Sigmoid colon (tissue), 4 donors: ENCODE results near the gene GGPS1.

Experiments
- EP300 ChIP-seq, 4 donors: sonication (generic); formaldehyde crosslinking; IDR thresholded peaks; one replicate each; pipeline ENCODE4 v1.6.1; 2017; ENCODE audit warnings: antibody characterized with exemption in 4 of 4
- POLR2A ChIP-seq, 2 donors: fragments of 450-650 bp; IDR thresholded peaks; one replicate each; pipeline ENCODE4 v1.6.1; 2016; ENCODE audit warnings: antibody characterized with exemption in 2 of 2, mild to moderate bottlenecking in 2 of 2, moderate library complexity in 2 of 2
- POLR2AphosphoS5 ChIP-seq, 4 donors: sonication (generic); formaldehyde crosslinking; IDR thresholded peaks; one replicate each; pipeline ENCODE4 v1.6.1; 2017; ENCODE audit warnings: antibody characterized with exemption in 4 of 4
- TF ChIP-seq, protein P1 (sequence below), 4 experiments: fragments of 450-650 bp in 3 of 4; fragments of 200-600 bp in 1 of 4; IDR thresholded peaks; one replicate each; pipeline ENCODE4 v1.5.1; 2016 to 2019; ENCODE audit warnings: antibody characterized with exemption in 4 of 4, mild to moderate bottlenecking in 3 of 4, moderate library complexity in 2 of 4

DNA sequence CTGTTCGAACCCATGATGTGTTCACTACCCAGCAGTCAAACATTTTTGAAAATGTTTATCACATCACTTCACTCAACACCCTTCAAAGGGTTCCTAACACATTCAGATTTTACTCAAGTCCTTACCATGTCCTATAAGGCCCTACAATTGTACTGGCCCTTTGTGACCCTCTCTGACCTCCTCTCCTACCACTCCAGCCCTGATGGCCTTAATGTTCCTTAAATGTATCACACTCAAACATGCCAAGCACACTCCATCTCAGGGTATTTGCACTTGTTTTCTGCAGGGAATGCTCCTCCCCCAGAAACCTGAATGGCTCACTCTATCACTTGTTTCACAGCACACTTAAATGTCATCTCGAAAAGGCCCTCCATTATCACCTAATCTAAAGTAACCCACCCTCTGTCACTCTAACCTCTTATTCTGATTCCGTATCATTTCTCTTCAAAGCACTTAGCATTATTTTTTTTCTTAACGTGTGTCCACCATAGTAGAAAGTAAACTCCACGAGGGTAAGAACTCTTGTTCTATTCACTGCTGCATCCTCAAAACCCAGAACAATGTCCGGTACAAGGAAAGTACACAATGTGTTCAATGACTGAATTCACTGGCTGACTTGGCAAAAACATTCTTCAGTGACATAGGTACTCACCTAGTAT lies 7.7 kb upstream of the GGPS1 start:
- TF ChIP-seq POLR2AphosphoS5 (IDR thresholded peaks at IDR 0.05), result no peak
- TF ChIP-seq POLR2A (IDR thresholded peaks at IDR 0.05), result no peak
- TF ChIP-seq, protein P1, sequence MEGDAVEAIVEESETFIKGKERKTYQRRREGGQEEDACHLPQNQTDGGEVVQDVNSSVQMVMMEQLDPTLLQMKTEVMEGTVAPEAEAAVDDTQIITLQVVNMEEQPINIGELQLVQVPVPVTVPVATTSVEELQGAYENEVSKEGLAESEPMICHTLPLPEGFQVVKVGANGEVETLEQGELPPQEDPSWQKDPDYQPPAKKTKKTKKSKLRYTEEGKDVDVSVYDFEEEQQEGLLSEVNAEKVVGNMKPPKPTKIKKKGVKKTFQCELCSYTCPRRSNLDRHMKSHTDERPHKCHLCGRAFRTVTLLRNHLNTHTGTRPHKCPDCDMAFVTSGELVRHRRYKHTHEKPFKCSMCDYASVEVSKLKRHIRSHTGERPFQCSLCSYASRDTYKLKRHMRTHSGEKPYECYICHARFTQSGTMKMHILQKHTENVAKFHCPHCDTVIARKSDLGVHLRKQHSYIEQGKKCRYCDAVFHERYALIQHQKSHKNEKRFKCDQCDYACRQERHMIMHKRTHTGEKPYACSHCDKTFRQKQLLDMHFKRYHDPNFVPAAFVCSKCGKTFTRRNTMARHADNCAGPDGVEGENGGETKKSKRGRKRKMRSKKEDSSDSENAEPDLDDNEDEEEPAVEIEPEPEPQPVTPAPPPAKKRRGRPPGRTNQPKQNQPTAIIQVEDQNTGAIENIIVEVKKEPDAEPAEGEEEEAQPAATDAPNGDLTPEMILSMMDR (IDR thresholded peaks at IDR 0.05), result no peak
- no peak for TF ChIP-seq EP300 (IDR thresholded peaks at IDR 0.05)
